Measurements from ENCODE around the gene PYGO1.
A peak's percentile ranks its signal among the peaks of the same experiment; 100 is the strongest.
"Not testable (repeated sequence)": the region's sequence is repeated elsewhere in the genome, so short reads cannot be mapped to it uniquely, and the experiment has no call there.

Gene PYGO1

DNA sequence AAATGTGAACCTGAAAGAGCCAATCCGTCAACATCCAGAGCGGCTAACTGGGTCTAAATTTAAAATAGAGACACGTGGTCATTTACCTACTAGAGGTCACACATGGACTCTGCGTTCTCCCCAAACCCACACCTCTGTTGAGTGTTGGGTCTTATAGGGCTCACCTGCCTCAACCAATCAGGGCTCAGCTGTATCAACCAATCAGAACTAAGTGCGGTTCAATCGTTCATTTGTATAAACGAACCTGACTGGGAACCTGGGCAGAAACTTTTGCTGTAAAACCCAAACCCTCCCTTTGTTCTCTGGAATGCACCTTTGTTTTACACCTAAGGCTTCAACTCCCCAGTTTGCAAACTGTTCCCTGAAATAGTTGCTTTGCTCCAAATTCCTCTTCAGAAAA lies 89.0 kb downstream of the PYGO1 start:
- no peak for DNase-seq

- DNase-seq = peak; percentile 75
Observed at GRCh38 chr15:55498109-55498938, 89.8 kb downstream of the PYGO1 start.

DNA sequence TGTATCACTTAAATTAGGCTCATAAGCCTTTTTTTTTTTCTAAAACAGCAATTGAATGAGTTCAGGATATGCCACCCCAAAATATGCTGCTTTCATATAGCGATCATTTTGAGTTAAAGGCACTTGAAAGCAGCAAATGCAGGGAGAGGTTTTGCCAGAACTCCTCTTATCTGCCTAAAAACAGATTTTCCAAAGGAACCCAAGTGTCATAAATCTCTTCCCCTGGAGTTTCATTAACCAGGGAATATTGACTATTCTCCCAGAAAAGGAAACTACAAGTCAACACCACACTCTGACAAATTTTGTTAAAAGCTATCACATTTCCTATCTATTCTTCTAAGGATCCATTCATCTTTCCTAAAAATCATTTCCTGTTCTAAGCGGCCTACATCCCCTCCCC lies 91.4 kb downstream of the PYGO1 start:
- DNase-seq = no peak

DNA sequence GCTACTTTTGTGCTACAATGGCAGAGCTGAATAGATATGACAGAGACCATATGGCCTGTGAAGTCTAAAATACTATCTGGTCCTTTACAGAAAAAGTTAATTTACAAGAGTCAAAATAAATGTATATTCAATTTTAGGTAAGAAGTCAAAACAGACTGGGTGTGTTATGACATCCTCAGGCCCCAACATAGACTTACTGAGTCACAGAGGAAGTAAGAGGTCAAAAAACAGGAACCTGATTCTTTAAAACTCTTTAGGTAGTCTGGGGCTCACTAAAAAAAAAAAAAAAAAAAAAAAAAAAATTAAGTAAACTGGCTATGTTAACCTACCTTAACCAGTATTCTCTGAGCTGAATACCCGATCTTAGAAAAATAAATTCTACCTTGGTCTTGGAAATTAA lies 93.2 kb downstream of the PYGO1 start:
- no peak for DNase-seq

GRCh38 chr15:55488952-55489600 lies 99.1 kb downstream of the PYGO1 start:
- not testable (repeated sequence) for DNase-seq
